Vagina (tissue), 2 donors: ENCODE data around the gene KPNB1. TPM values are rescaled to one million over a fixed set of nuclear protein-coding genes. Genes with fewer than 3 reads are reported as not detected.

ENCODE experiments used
- DNase-seq, 2 donors: peaks; one replicate each; pipeline ENCODE4 v3.0.0-alpha.2; 2017; ENCODE audit errors: extremely low spot score in 2 of 2
- H3K27ac ChIP-seq: fragments of 200-600 bp; sonication (generic); one replicate; pipeline ENCODE4 v1.5.1; 2019
- H3K27me3 ChIP-seq: fragments of 200-600 bp; sonication (generic); one replicate; pipeline ENCODE4 v1.5.1; 2019
- H3K36me3 ChIP-seq, 2 donors: fragments of 200-600 bp; sonication (generic); one replicate each; pipeline ENCODE4 v1.5.1; 2017 to 2019
- H3K4me1 ChIP-seq: fragments of 200-600 bp; sonication (generic); one replicate; pipeline ENCODE4 v1.5.1; 2019
- H3K4me3 ChIP-seq, 2 donors: fragments of 200-600 bp; sonication (generic); 1 replicate in 1 of 2; 2 replicates in 1 of 2; pipeline ENCODE4 v1.5.1; 2016 to 2019
- H3K9me3 ChIP-seq: fragments of 200-600 bp; sonication (generic); one replicate; pipeline ENCODE4 v1.5.1; 2019
- CTCF ChIP-seq, 3 experiments: fragments of 450-650 bp in 2 of 3; fragments of 200-600 bp in 1 of 3; sonication (generic) in 1 of 3; IDR thresholded peaks; one replicate each; pipeline ENCODE4 v1.5.1; 2017 to 2019; ENCODE audit warnings: antibody characterized with exemption in 3 of 3, mild to moderate bottlenecking in 2 of 3, moderate library complexity in 2 of 3
- POLR2A ChIP-seq, 2 donors: fragments of 450-650 bp; IDR thresholded peaks; one replicate each; pipeline ENCODE4 v1.6.1; 2017; ENCODE audit warnings: antibody characterized with exemption in 2 of 2, mild to moderate bottlenecking in 2 of 2, moderate library complexity in 2 of 2
- POLR2AphosphoS5 ChIP-seq, 2 donors: sonication (generic); formaldehyde crosslinking; IDR thresholded peaks; one replicate each; pipeline ENCODE4 v1.9.0; 2017; ENCODE audit warnings: antibody characterized with exemption in 2 of 2, mild to moderate bottlenecking in 2 of 2, low read depth in 1 of 2; ENCODE audit not compliant: insufficient read depth in 1 of 2
- intact Hi-C: fragments of 100-400 bp; cut with DNase I; formaldehyde crosslinking; loops from one replicate; pipeline ENCODE4 v1.15.1; 2023
- total RNA-seq: library from RNA; depleted of rRNA; stranded (reverse); fragments of >200 nt; gene quantifications from one replicate; pipeline ENCODE4 v1.2.3, GENCODE V29; 2016

The KPNB1 gene
- total RNA-seq, 1 donor from 2014 or later, result 157 TPM

- intact Hi-C loops, result no loop called here
- H3K4me3 ChIP-seq, result no peak overlapping the region
These were observed 37.1 kb downstream of the KPNB1 start for GRCh38 chr17:47686664-47687327.

GRCh38 chr17:47687328-47687690 lies 37.6 kb downstream of the KPNB1 start:
- TF ChIP-seq POLR2AphosphoS5 (IDR thresholded peaks at IDR 0.05; ENCODE audit: insufficient read depth in 1 of 2, low read depth in 1 of 2) (no peak), POLR2A (IDR thresholded peaks at IDR 0.05) (no peak), CTCF (IDR thresholded peaks at IDR 0.05) (no peak)
- Histone ChIP-seq H3K36me3 (peaks cover 3 to 11% of the 10 kb centered on the region in 2 donors), H3K4me1 (peaks cover 5% of the 10 kb centered on the region), H3K27me3 (no peaks in the 10 kb centered on the region), H3K27ac (no peak overlapping the region), H3K9me3 (no peaks in the 10 kb centered on the region), H3K4me3 (no peak overlapping the region)
- no peak for DNase-seq
- intact Hi-C loops, result no loop called here

More at GRCh38 chr17:47686664-47687327, 37.1 kb downstream of the KPNB1 start:
- no peaks in the 10 kb centered on the region for H3K9me3 ChIP-seq
- H3K27me3 ChIP-seq, result no peaks in the 10 kb centered on the region
- TF ChIP-seq CTCF (IDR thresholded peaks at IDR 0.05) (no peak), POLR2AphosphoS5 (IDR thresholded peaks at IDR 0.05; ENCODE audit: insufficient read depth in 1 of 2, low read depth in 1 of 2) (no peak), POLR2A (IDR thresholded peaks at IDR 0.05) (no peak)
- peaks cover 4 to 16% of the 10 kb centered on the region in 2 donors for H3K36me3 ChIP-seq
- no peak for DNase-seq
- H3K27ac ChIP-seq, result no peak overlapping the region
- peaks cover 5% of the 10 kb centered on the region for H3K4me1 ChIP-seq

GRCh38 chr17:47687748-47688147 lies 38.0 kb downstream of the KPNB1 start:
- H3K9me3 ChIP-seq, result no peaks in the 10 kb centered on the region
- no peak for DNase-seq
- TF ChIP-seq CTCF (IDR thresholded peaks at IDR 0.05) (no peak), POLR2AphosphoS5 (IDR thresholded peaks at IDR 0.05; ENCODE audit: insufficient read depth in 1 of 2, low read depth in 1 of 2) (no peak), POLR2A (IDR thresholded peaks at IDR 0.05) (no peak)
- peaks cover 8% of the 10 kb centered on the region for H3K4me1 ChIP-seq
- peaks cover 0 to 7% of the 10 kb centered on the region in 2 donors for H3K36me3 ChIP-seq
- intact Hi-C loops, result no loop called here
- no peak overlapping the region for H3K27ac ChIP-seq
- H3K27me3 ChIP-seq, result no peaks in the 10 kb centered on the region
- H3K4me3 ChIP-seq, result no peak overlapping the region

GRCh38 chr17:47690121-47690520 lies 40.4 kb downstream of the KPNB1 start:
- DNase-seq, result no peak
- no peaks in the 10 kb centered on the region for H3K9me3 ChIP-seq
- H3K36me3 ChIP-seq, result no peaks in the 10 kb centered on the region
- intact Hi-C loops, result no loop called here
- H3K27ac ChIP-seq, result no peak overlapping the region
- H3K4me1 ChIP-seq, result peaks cover 21% of the 10 kb centered on the region
- no peak for TF ChIP-seq POLR2AphosphoS5 (IDR thresholded peaks at IDR 0.05; ENCODE audit: insufficient read depth in 1 of 2, low read depth in 1 of 2)
- TF ChIP-seq POLR2A (IDR thresholded peaks at IDR 0.05), result no peak
- TF ChIP-seq CTCF (IDR thresholded peaks at IDR 0.05), result no peak
- H3K4me3 ChIP-seq, result no peak overlapping the region
- H3K27me3 ChIP-seq, result no peaks in the 10 kb centered on the region

GRCh38 chr17:47692137-47692894 lies 42.6 kb downstream of the KPNB1 start:
- Histone ChIP-seq H3K36me3 (no peaks in the 10 kb centered on the region), H3K4me3 (peak overlapping the region in 1 of 2 donors; percentile 75), H3K27ac (no peak overlapping the region), H3K9me3 (no peaks in the 10 kb centered on the region), H3K27me3 (no peaks in the 10 kb centered on the region), H3K4me1 (peaks cover 35% of the 10 kb centered on the region)
- intact Hi-C loops, result no loop called here
- TF ChIP-seq POLR2AphosphoS5 (IDR thresholded peaks at IDR 0.05; ENCODE audit: insufficient read depth in 1 of 2, low read depth in 1 of 2), result no peak
- TF ChIP-seq CTCF (IDR thresholded peaks at IDR 0.05), result no peak
- TF ChIP-seq POLR2A (IDR thresholded peaks at IDR 0.05), result no peak
- DNase-seq, result no peak
